Osteoblast (primary cell): ENCODE results near the gene C1orf74. TPM values are rescaled to one million over a fixed set of nuclear protein-coding genes. Genes with fewer than 3 reads are reported as not detected.

Source experiments
- DNase-seq: peaks from one replicate; pipeline ENCODE4 v3.0.0; 2011; ENCODE audit warnings: low spot score, mixed read lengths; ENCODE audit not compliant: insufficient read length; ENCODE audit errors: missing footprints
- H2AFZ ChIP-seq: 2 replicates; pipeline ENCODE4 v1.6.0; 2011; ENCODE audit warnings: mild to moderate bottlenecking, low read length
- H3K27ac ChIP-seq: 2 replicates; pipeline ENCODE4 v1.5.1; 2011; ENCODE audit warnings: mild to moderate bottlenecking, low read depth, low read length, moderate library complexity
- H3K27me3 ChIP-seq: 2 replicates; pipeline ENCODE4 v1.6.0; 2012; ENCODE audit warnings: mild to moderate bottlenecking, control low read depth, inconsistent platforms, low read length, moderate library complexity; ENCODE audit not compliant: insufficient read depth
- H3K36me3 ChIP-seq: 2 replicates; pipeline ENCODE4 v1.5.1; 2011; ENCODE audit warnings: mild to moderate bottlenecking, low read length, control low read depth, moderate library complexity; ENCODE audit not compliant: insufficient read depth
- H3K4me1 ChIP-seq: 2 replicates; pipeline ENCODE4 v1.5.1; 2011; ENCODE audit warnings: mild to moderate bottlenecking, low read length, control low read depth, moderate library complexity; ENCODE audit not compliant: insufficient read depth
- H3K4me2 ChIP-seq: 2 replicates; pipeline ENCODE4 v1.6.0; 2011; ENCODE audit warnings: mild to moderate bottlenecking, low read length; ENCODE audit not compliant: insufficient read depth
- H3K4me3 ChIP-seq: fragments of 200-600 bp; sonication (generic); 3 replicates; pipeline ENCODE4 v1.5.1; 2012; ENCODE audit warnings: mild to moderate bottlenecking, low read length, inconsistent platforms; ENCODE audit not compliant: insufficient read depth
- H3K79me2 ChIP-seq: 2 replicates; pipeline ENCODE4 v1.6.0; 2012; ENCODE audit warnings: mild to moderate bottlenecking, low read length, control low read depth, inconsistent platforms; ENCODE audit not compliant: insufficient read depth
- H3K9me3 ChIP-seq: 2 replicates; pipeline ENCODE4 v1.5.1; 2011; ENCODE audit warnings: low read depth, low read length, control low read depth
- H4K20me1 ChIP-seq: 2 replicates; pipeline ENCODE4 v1.6.0; 2012; ENCODE audit warnings: mild to moderate bottlenecking, low read length, control low read depth; ENCODE audit not compliant: insufficient read depth
- CTCF ChIP-seq: IDR thresholded peaks from 2 replicates; pipeline ENCODE4 v1.5.1; 2011; ENCODE audit warnings: mild to moderate bottlenecking, low read depth, low read length, moderate library complexity; ENCODE audit errors: extremely low read depth
- total RNA-seq: library from RNA; depleted of rRNA; stranded (reverse); fragments of >200 nt; gene quantifications from 2 replicates; pipeline ENCODE4 v1.2.3, GENCODE V29; 2012

The C1orf74 gene
- total RNA-seq, 1 donor = 2.5 TPM

- Histone ChIP-seq H3K36me3 (no peaks in the 10 kb centered on the region), H3K4me2 (peak overlapping the region; percentile 76), H3K27me3 (no peaks in the 10 kb centered on the region), H2AFZ (no peak overlapping the region), H3K4me1 (peaks cover 26% of the 10 kb centered on the region), H3K27ac (no peak overlapping the region), H4K20me1 (no peaks in the 10 kb centered on the region), H3K4me3 (no peak overlapping the region), H3K79me2 (no peaks in the 10 kb centered on the region), H3K9me3 (no peaks in the 10 kb centered on the region)
- no peak for DNase-seq
- no peak for TF ChIP-seq CTCF
Observed at GRCh38 chr1:209746451-209747165, 37.8 kb downstream of the C1orf74 start.

GRCh38 chr1:209743145-209743482, 41.2 kb downstream of the C1orf74 start:
- no peaks in the 10 kb centered on the region for H4K20me1 ChIP-seq
- H3K36me3 ChIP-seq = no peaks in the 10 kb centered on the region
- H3K4me2 ChIP-seq = peak overlapping the region; percentile 66
- peak overlapping the region; percentile 68 for H2AFZ ChIP-seq
- peaks cover 27% of the 10 kb centered on the region for H3K4me1 ChIP-seq
- no peak for TF ChIP-seq CTCF
- peak overlapping the region; percentile 91 for H3K27ac ChIP-seq
- no peaks in the 10 kb centered on the region for H3K79me2 ChIP-seq
- no peaks in the 10 kb centered on the region for H3K27me3 ChIP-seq
- DNase-seq = peak; percentile 81
- H3K9me3 ChIP-seq = no peaks in the 10 kb centered on the region
- H3K4me3 ChIP-seq = peak overlapping the region; percentile 36

GRCh38 chr1:209742409-209743144, 41.8 kb downstream of the C1orf74 start:
- Histone ChIP-seq H3K9me3 (no peaks in the 10 kb centered on the region), H3K4me2 (peak overlapping the region; percentile 66), H3K36me3 (no peaks in the 10 kb centered on the region), H3K27ac (peak overlapping the region; percentile 91), H3K27me3 (no peaks in the 10 kb centered on the region), H3K79me2 (no peaks in the 10 kb centered on the region), H2AFZ (peak overlapping the region; percentile 68), H4K20me1 (no peaks in the 10 kb centered on the region), H3K4me3 (peak overlapping the region; percentile 36), H3K4me1 (peaks cover 27% of the 10 kb centered on the region)
- TF ChIP-seq CTCF = no peak
- DNase-seq = peak; percentile 69

- Histone ChIP-seq H3K79me2 (no peaks in the 10 kb centered on the region), H3K27ac (peak overlapping the region; percentile 91), H3K9me3 (no peaks in the 10 kb centered on the region), H3K4me1 (peaks cover 21% of the 10 kb centered on the region), H3K36me3 (no peaks in the 10 kb centered on the region), H4K20me1 (no peaks in the 10 kb centered on the region), H3K4me2 (peak overlapping the region; percentile 66), H3K4me3 (peak overlapping the region; percentile 36), H3K27me3 (no peaks in the 10 kb centered on the region), H2AFZ (peak overlapping the region; percentile 56)
- TF ChIP-seq CTCF = no peak
- no peak for DNase-seq
Observed at GRCh38 chr1:209741889-209742288, 42.5 kb downstream of the C1orf74 start.
